Measurements from ENCODE around the gene C4orf50.
"Not testable (repeated sequence)": the region's sequence is repeated elsewhere in the genome, so short reads cannot be mapped to it uniquely, and the experiment has no call there.

DNA sequence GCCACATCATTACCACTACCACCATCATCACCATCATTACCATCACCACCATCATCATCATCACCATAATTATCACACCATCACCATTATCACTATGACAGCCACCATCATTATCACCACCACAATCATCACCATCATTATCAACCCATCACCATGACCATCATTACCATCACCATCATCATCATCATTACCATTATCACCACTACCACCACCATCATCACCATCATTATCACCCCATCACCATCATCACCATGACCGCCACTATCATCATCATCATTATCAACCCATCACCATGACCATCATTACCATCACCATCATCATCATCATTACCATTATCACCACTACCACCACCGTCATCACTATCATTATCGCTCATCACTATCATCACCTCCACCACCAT is 161.9 kb downstream of the C4orf50 start:
- not testable (repeated sequence) for TF ChIP-seq CTCF (IDR thresholded peaks at IDR 0.05; ENCODE audit: borderline replicate concordance, extremely low read depth, low read length, poor library complexity, severe bottlenecking); EZH2 (IDR thresholded peaks at IDR 0.05; ENCODE audit: borderline replicate concordance, low read depth, low read length, severe bottlenecking)

Data from DND-41 (cell line).